PC-9 (cell line): ENCODE data around the gene SLC16A8. TPM values are rescaled to one million over a fixed set of nuclear protein-coding genes. Genes with fewer than 3 reads are reported as not detected.
A peak's percentile ranks its signal among the peaks of the same experiment; 100 is the strongest.

Experiments
- BruUV-seq: library from RNA; stranded (reverse); fragments of 400-500 nt; replicated peaks from 2 replicates; lab custom pipeline; 2021; lab: Mats Ljungman, UMichigan
- CTCF ChIA-PET: fragments of 300-600 bp; sonication (Branson Sonifier 250); formaldehyde crosslinking; loops from one replicate; lab custom pipeline; 2022; ENCODE audit warnings: antibody characterized with exemption; lab: Charles Lee
- POLR2A ChIA-PET: fragments of 300-600 bp; sonication (Branson Sonifier 250); formaldehyde crosslinking; loops from one replicate; lab custom pipeline; 2022; ENCODE audit warnings: antibody characterized with exemption; ENCODE audit not compliant: unreplicated experiment; lab: Charles Lee
- DNase-seq, 2 experiments: peaks; one replicate each; pipeline versions ENCODE4 v3.0.0 to v3.0.0-alpha.2; 2015 to 2022; ENCODE audit warnings: mixed read lengths in 1 of 2
- H2AFZ ChIP-seq: fragments of 200-600 bp; sonication (generic); 2 replicates; pipeline ENCODE4 v1.8.1; 2017; ENCODE audit warnings: antibody characterized with exemption
- H3F3A ChIP-seq: fragments of 200-600 bp; sonication (generic); 2 replicates; pipeline ENCODE4 v1.8.1; 2017; ENCODE audit warnings: antibody characterized with exemption, mild to moderate bottlenecking, low read depth; ENCODE audit not compliant: insufficient read depth
- H3K27ac ChIP-seq: fragments of 200-600 bp; sonication (generic); 2 replicates; pipeline ENCODE4 v1.6.1; 2016; ENCODE audit warnings: mixed run types
- H3K27me3 ChIP-seq: fragments of 200-600 bp; sonication (generic); 2 replicates; pipeline ENCODE4 v1.6.1; 2016; ENCODE audit warnings: low read depth, mixed run types; ENCODE audit not compliant: insufficient read depth
- H3K36me3 ChIP-seq: fragments of 200-600 bp; sonication (generic); 2 replicates; pipeline ENCODE4 v1.6.1; 2016; ENCODE audit warnings: low read depth, mixed run types
- H3K4me1 ChIP-seq: fragments of 200-600 bp; sonication (generic); replicated peaks from 2 replicates; pipeline ENCODE4 v1.6.1; 2016; ENCODE audit warnings: mixed run types; ENCODE audit not compliant: insufficient read depth
- H3K4me2 ChIP-seq: fragments of 200-600 bp; sonication (generic); 2 replicates; pipeline ENCODE4 v1.6.1; 2017; ENCODE audit warnings: mixed run types
- H3K4me3 ChIP-seq: fragments of 200-600 bp; sonication (generic); 2 replicates; pipeline ENCODE4 v1.6.1; 2016; ENCODE audit warnings: mixed run types
- H3K79me2 ChIP-seq: fragments of 200-600 bp; sonication (generic); 2 replicates; pipeline ENCODE4 v1.6.1; 2017; ENCODE audit warnings: low read depth, mixed run types
- H3K9me2 ChIP-seq: fragments of 200-600 bp; sonication (generic); 2 replicates; pipeline ENCODE4 v1.8.1; 2017; ENCODE audit warnings: mild to moderate bottlenecking; ENCODE audit not compliant: insufficient read depth
- H3K9me3 ChIP-seq: fragments of 200-600 bp; sonication (generic); 2 replicates; pipeline ENCODE4 v1.8.1; 2016; ENCODE audit warnings: low read depth; ENCODE audit not compliant: insufficient read depth
- H4K20me1 ChIP-seq: fragments of 200-600 bp; sonication (generic); 2 replicates; pipeline ENCODE4 v1.8.1; 2017; ENCODE audit not compliant: insufficient read depth
- EZH2 ChIP-seq: fragments of 200-600 bp; sonication (generic); IDR thresholded peaks from 2 replicates; pipeline ENCODE4 v1.8.0; 2017; ENCODE audit warnings: antibody characterized with exemption, low read depth
- intact Hi-C: fragments of 100-400 bp; cut with micrococcal nuclease; formaldehyde crosslinking; loops from one replicate; pipeline ENCODE4 v1.10.0; 2022; ENCODE audit not compliant: unreplicated experiment
- total RNA-seq: library from RNA; stranded (reverse); gene quantifications from 2 replicates; pipeline ENCODE4 v1.2.3, GENCODE V29; 2021
- TF ChIP-seq, protein P1 (sequence below): fragments of 200-600 bp; sonication (generic); conservative IDR thresholded peaks from 2 replicates; pipeline ENCODE4 v1.6.1; 2017; ENCODE audit warnings: mixed run types, antibody characterized with exemption, mild to moderate bottlenecking, moderate library complexity

SLC16A8 gene
- total RNA-seq, 1 experiment from 2014 or later: not detected

GRCh38 chr22:38046070-38046748 lies 37.8 kb downstream of the SLC16A8 start:
- Histone ChIP-seq H3K36me3 (no peaks in the 10 kb centered on the region), H3F3A (peaks cover 8% of the 10 kb centered on the region), H3K4me1 (no peaks in the 10 kb centered on the region), H3K9me2 (no peaks in the 10 kb centered on the region), H3K79me2 (no peaks in the 10 kb centered on the region), H3K27me3 (no peaks in the 10 kb centered on the region), H2AFZ (no peak overlapping the region), H3K4me3 (no peak overlapping the region), H3K27ac (no peak overlapping the region), H3K4me2 (no peak overlapping the region), H3K9me3 (no peaks in the 10 kb centered on the region), H4K20me1 (no peaks in the 10 kb centered on the region)
- TF ChIP-seq, protein P1, sequence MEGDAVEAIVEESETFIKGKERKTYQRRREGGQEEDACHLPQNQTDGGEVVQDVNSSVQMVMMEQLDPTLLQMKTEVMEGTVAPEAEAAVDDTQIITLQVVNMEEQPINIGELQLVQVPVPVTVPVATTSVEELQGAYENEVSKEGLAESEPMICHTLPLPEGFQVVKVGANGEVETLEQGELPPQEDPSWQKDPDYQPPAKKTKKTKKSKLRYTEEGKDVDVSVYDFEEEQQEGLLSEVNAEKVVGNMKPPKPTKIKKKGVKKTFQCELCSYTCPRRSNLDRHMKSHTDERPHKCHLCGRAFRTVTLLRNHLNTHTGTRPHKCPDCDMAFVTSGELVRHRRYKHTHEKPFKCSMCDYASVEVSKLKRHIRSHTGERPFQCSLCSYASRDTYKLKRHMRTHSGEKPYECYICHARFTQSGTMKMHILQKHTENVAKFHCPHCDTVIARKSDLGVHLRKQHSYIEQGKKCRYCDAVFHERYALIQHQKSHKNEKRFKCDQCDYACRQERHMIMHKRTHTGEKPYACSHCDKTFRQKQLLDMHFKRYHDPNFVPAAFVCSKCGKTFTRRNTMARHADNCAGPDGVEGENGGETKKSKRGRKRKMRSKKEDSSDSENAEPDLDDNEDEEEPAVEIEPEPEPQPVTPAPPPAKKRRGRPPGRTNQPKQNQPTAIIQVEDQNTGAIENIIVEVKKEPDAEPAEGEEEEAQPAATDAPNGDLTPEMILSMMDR: no peak
- no peak for TF ChIP-seq EZH2
- intact Hi-C loops: no loop called here
- BruUV-seq: no TSS peak
- no peak for DNase-seq
- POLR2A ChIA-PET: no interaction called here
- CTCF ChIA-PET: no interaction called here

DNA sequence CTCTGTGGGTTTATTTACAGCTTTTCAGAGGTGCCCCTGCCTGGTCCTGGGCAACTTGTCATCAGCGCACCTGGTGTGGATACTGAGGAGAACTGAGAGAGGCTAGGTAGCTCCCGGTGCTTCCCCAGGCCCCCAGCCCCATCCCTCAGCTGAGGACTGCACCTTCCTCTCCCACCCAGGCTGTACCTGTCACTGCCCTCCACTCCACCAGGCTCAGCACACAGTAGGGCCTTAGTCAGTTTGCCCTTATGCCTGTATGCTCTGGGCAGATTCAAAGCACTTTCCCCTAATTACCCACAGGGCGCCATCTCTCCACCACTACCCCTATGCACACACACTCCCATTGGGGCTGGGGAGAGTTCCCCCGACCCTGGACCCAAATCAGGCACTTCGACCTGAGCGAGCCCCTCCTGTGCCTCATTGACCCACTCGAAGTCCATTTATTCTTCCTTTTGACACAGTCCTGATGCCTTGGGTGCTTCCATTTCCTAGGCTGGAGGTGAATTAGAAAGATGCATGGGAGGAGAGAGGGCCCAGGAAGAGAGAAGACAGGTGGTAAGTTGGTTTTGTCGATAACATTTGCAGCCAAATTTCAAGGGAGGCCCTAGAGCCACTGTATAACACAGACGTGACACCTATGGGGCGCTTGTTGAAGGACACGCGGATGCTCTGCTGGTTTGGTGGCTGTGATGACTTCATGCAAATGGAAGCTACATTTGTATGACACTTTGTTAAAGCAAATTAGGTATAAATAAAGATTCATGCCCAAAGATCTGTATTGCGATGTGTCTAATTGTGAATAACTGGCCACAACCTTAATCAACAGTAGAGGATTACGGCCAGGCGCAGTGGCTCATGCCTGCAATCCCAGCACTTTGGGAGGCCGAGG lies 40.6 kb downstream of the SLC16A8 start:
- Histone ChIP-seq H3K9me2 (no peaks in the 10 kb centered on the region), H3K79me2 (no peaks in the 10 kb centered on the region), H4K20me1 (no peaks in the 10 kb centered on the region), H3K27me3 (no peaks in the 10 kb centered on the region), H3K4me3 (no peak overlapping the region), H2AFZ (no peak overlapping the region), H3F3A (no peaks in the 10 kb centered on the region), H3K4me1 (no peaks in the 10 kb centered on the region), H3K4me2 (no peak overlapping the region), H3K36me3 (no peaks in the 10 kb centered on the region), H3K27ac (no peak overlapping the region), H3K9me3 (no peaks in the 10 kb centered on the region)
- CTCF ChIA-PET: interaction anchor here (0.5 to 0.6 kb wide), 3 partner anchors 11 to 518 kb away, joined by 3 to 5 read pairs (median 3); no protein-coding TSS in a partner anchor
- no TSS peak for BruUV-seq
- POLR2A ChIA-PET: interaction anchor here (0.7 kb wide), 1 partner anchor 63 kb away, joined by 7 read pairs; no protein-coding TSS in a partner anchor
- intact Hi-C loops: loop anchor here (5.0 kb wide), 1 partner anchor 226 kb away; no protein-coding TSS in a partner anchor
- peak; percentile 43 to 48 for DNase-seq
- no peak for TF ChIP-seq EZH2
- TF ChIP-seq, protein P1: no peak

DNA sequence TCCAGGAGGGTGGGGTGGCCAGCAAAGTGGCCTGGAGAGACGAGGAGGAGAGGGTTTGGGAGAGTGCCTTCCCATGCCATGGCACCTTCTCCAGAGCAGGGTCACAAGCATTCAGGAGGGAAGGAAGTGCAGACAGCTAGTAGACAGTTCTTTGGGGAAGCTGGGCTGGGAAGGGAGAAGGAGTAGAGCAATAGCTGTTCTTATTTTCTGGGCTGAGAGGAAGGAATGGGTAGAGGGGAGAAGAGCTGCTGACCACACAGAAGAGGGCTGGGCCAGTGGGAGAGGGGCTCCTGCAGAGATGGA lies 41.5 kb downstream of the SLC16A8 start:
- TF ChIP-seq, protein P1: no peak
- TF ChIP-seq EZH2: no peak
- BruUV-seq: no TSS peak
- H3F3A ChIP-seq: no peaks in the 10 kb centered on the region
- CTCF ChIA-PET: interaction anchor here (0.6 to 1.1 kb wide), 3 partner anchors 10 to 519 kb away, joined by 3 to 4 read pairs (median 3); no protein-coding TSS in a partner anchor
- no peak overlapping the region for H3K27ac ChIP-seq
- H3K4me1 ChIP-seq: no peaks in the 10 kb centered on the region
- no peaks in the 10 kb centered on the region for H3K27me3 ChIP-seq
- intact Hi-C loops: loop anchor here (5.0 kb wide), 1 partner anchor 225 kb away; no protein-coding TSS in a partner anchor
- H3K4me2 ChIP-seq: no peak overlapping the region
- no peaks in the 10 kb centered on the region for H3K36me3 ChIP-seq
- no peak overlapping the region for H3K4me3 ChIP-seq
- no peaks in the 10 kb centered on the region for H3K79me2 ChIP-seq
- no peak overlapping the region for H2AFZ ChIP-seq
- no peaks in the 10 kb centered on the region for H3K9me3 ChIP-seq
- no peaks in the 10 kb centered on the region for H3K9me2 ChIP-seq
- H4K20me1 ChIP-seq: no peaks in the 10 kb centered on the region
- POLR2A ChIA-PET: interaction anchor here (0.6 kb wide), 1 partner anchor 88 kb away, joined by 11 read pairs; no protein-coding TSS in a partner anchor
- no peak for DNase-seq
